ENCODE results near the gene CEP83.

CEP83 gene

DNA sequence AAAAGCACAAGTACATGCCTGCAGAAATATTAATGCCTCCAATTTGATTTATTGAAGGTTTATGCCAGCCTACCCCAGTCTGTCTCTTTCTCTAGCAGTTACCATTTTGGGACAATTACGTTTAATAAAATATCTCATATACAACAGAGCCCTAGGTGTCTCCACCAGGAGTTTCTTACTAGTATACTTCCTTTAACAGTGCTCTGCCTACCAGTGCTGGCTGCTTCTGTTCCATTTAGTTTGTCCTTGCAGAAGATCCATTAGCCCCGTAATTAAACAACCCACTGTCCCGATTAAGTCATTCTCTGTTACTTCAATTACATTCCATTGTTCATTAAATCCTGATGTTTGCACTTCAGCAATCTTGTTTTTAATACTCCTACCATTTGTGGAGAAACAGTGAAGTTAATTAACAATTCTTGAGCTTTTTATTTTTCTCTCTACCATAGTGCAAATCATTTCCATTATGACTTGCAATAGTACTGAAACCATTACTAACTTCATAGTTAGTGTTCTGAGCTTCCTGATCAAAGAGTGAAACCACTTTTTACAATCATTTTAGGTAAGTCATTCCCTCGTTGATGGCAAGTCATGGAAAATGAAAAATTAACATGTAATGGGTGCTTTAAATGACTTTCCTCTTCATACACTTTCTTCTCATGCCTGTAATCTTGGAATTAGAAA is 190.2 kb downstream of the CEP83 start:
- DNase-seq (ENCODE audit: low read depth in 2 of 2), result no peak

DNA sequence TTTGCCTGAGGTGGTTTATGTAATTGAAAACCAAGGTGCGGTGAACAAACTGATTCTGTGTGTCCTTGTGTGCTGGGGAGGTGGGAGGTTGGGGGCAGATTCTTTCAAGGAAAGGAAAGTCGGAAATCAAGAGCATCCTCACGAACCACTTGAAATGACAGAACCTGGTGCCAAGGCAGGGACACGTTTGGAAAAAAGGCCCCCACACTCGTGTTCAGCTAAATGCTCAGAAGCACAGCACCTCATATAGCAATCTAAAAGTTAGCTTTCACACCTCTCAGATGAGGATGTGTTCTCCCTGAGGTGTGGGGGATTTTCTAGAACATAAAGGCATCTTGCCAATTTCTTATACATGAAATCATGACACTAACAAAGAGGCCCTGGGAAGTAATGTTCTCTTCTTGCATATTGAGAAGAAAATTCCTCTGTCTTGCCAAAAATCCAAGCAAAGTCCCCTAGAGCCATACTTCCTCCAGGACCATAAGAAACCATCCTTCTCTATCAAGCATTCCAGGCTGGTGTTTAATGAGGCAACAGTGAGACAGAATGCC is 191.7 kb downstream of the CEP83 start:
- DNase-seq (ENCODE audit: low read depth in 2 of 2), result no peak

DNA sequence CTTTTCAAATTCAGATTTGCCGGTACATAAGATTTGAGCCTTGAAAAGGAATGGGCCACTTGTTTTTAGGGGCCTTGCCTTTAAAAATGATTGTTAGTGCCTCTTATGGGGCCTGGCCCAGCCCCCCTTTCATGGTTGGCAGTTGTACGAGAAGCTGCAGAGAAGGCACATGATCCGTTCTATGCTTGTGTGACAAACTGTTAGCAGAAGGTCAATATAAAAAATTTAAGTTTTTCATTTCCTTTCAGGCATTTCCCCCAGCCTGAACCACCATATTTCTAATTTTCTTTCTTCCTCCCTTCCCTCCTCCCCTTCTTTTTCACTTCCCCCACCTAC is 192.2 kb downstream of the CEP83 start:
- DNase-seq (ENCODE audit: low read depth in 2 of 2), result no peak

DNA sequence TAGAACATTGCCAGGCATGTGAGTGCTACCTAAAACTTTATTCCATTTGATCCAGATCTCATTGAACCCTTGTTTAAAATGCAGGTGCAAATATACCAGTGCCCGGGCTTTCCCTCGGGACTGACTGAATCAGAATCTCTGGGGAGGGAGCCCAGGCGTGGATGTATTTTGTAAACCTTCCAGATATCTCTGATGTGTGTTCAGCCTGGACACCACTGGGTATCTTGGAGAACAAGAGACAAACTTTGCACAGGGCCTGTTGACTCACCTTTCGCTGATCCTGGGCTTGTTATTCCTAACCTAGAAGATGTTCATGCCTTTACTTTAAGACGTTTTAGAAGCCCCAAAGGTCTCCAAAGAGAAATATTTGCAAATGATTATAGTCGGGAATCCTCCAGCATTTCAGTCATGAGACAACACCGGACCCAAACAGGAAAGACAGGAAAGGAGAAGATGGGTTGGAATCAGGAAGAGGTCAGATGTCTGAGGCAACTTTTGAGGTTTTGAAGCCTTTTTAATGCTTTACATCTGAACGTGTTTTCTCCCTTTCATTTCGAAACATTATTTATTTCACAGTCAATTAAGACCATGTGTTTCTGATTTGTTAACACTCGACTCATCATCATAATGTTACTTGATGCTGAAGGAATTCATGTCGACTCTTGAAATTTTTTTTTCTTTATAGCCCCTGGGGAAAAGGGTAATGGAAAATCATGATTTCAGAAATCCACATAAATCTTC is 192.7 kb downstream of the CEP83 start:
- DNase-seq (ENCODE audit: low read depth in 2 of 2), result peak; percentile 90 to 92

DNA sequence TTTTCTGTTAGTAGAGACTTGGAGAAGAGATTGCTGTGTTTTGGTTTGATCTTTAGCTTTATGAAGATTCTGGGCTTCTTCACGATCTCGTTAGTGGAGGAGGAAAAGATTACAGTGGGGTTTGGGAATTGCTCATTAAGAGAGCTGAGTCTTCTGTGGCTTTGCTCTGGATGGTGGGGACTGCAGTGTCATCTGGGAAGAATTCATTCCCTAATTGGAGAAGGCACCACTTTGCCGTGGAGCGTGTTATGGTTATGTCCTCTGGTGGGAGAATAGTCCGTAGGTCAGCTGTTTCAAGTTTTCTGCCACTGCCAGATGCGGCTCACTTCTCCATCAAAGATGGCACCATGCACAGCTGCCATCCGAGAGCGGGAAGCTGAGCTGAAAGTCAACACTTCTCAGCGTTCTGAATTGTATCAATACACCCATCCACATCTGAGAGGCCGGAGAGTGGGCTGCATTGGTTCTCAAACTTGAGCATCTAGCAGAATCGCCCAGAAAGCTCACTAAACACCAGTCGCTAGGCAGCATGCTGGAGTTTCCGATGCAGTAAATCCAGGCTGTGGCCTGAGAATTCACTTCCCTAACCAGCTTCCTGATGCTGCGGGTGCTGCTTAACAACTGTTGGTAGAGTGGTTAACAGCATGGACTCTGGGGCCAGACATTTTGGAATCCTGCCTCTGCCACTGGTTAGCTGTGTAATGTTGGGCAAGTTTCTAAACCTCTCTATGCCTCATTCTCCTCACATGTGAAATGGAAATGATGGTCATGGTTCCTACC is 193.5 kb downstream of the CEP83 start:
- DNase-seq (ENCODE audit: low read depth in 2 of 2), result no peak

DNA sequence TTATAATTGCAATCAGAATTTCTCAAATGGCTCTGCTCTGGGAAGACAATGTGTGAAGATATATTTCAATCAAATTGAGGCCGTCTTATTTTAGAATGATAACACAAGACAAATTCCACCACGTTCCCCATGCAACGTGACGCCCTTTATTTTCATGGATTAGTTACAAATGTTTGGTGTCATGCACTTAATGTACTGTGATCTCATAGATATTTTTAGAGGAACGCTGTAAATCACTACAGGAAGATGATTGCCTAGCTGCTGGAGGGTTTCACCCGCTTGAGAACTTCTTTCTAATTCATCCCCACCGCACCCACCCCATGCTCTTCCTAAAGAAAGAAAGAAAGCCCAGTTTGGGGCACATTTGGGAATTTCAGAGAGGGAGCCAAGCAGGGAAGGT is 194.1 kb downstream of the CEP83 start:
- DNase-seq (ENCODE audit: low read depth in 2 of 2), result no peak

DNA sequence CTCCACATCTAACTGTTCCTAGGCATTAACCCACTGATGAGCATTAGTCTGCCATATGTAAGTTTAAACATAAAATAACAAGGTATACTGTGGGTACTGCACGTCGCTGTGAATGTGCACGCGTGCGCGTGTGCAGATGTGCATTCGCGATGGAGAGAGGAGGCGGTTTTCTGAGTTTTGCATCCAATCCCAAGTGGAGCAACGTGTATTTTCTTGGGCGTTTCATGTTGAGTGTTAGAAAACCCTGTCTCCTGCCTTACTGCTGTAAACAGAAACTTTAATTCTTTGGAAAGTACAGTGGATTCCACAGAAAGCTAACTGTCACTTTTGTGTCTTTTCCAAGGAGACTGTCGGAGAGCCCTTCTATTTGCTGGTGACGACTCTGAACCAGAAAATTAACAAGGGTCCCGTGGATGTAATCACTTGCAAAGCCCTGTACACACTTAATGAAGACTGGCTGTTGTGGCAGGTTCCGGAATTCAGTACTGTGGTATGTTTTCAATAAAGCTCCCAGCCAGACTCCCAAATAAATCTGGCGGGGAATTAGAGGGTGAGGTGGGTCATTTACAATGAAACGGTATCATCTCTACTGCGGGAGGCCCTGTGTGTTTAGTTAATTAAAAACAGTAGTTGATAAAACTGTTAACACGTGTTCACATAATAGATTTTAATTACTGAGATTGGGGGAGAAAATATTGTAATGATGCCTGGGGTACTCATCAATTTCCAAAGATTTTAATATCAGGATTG is 194.8 kb downstream of the CEP83 start:
- no peak for DNase-seq (ENCODE audit: low read depth in 2 of 2)

DNA sequence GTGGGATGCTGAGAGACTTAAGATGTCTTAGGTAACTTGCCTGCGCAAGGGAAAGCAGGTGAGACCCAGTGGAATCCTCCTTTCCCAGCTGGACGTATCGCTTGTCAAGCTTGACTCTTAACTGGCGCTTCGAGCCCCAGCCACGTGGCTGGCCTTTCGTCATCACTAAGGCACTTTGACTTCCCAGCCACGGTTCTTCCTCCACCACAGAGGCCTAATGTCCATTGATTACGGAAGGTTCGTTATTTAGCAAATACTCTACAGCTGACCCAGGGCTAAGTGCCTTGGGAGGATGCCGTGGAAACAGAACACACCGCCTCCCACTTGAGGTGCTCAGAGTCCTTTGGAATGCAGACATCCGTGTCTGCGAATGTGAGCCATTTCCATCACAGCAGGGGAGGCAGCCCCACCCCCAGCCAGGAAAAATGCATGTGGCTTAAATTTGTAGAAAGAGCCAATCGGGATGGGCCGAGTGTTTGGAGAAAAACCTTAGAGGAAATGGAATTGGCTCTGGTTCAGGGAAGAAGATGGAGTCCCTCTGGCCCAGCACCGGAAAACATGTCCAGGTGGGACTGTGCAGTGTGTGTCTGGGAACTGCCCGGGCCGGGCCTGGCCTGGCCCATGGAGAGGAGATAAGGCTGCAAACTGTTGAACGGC is 195.6 kb downstream of the CEP83 start:
- peak; percentile 71 to 72 for DNase-seq (ENCODE audit: low read depth in 2 of 2)

DNA sequence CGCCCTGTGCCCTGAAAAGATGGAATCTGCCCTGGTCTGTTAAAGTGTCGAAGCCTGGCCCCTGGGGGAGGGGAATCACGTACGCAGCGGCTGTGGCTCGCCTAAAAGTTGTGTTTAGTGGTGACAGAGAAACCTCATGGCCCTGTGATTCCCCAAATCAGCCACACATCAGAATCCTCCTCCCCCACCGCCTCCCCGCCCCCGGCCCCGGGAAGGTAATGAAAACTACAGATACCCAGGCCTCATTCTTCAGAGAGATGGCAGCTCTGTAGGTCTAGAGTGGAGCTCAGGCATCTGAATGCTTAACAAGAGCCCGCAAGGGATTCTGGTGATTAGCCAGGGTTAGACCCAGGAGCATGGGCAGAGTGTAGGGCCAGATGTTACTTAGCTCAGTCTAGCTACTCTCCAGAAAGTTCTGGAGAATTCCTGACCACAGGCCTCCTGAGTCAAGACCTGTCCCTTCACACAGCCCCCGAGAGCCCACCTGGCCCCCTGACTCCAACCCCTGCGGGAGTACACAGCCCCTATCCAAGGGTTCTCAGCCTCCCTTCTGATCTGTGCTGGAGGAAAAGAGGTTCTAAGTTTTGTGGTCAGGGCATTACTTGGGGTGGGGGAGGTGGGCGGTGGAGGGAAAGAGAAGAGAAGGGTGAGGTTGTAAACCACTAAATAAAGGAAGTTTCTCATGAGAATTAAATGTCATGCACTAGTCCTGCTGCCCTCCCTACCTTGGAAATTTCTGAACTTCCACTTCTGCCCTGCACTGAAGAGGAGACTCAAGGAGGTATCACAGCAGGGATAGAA is 196.5 kb downstream of the CEP83 start:
- no peak for DNase-seq (ENCODE audit: low read depth in 2 of 2)

DNA sequence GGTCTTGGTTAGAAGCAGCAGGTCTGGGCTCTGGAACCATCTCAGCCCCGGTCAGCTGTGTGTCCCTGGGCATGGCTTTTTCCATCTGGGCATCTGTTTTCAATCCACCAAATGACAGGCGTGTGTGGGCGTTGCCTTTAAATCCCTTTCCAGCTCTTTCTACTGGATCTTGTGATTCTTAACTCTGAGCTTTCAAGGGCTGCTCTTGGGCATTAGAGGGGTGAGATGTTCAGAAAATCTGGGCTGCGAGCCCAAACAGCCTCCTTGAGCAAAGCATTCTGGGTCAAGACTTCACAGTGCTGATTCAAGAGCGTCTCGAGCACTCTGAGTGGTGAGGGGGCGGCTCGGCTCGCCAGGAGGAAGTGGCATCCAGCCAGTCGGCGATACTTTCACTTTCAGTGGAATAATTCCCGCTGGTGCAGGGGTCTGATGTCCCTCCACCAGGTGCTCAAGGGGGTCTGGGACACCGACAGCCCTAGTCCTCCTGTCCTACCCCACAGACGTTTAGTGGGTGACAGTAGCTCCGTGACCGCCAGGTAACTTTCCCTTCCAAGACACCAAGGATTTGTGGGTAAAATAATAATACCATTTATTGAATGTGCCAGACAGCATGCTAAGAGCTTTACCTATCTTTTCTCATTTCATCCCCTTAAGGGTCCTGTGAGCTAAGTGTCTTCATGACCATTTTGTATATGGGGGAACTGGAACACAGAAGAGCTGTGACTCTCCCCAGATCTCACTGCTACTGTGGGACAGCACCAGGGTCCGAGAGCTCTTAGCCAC is 197.2 kb downstream of the CEP83 start:
- DNase-seq (ENCODE audit: low read depth in 2 of 2), result peak; percentile 82 to 85

DNA sequence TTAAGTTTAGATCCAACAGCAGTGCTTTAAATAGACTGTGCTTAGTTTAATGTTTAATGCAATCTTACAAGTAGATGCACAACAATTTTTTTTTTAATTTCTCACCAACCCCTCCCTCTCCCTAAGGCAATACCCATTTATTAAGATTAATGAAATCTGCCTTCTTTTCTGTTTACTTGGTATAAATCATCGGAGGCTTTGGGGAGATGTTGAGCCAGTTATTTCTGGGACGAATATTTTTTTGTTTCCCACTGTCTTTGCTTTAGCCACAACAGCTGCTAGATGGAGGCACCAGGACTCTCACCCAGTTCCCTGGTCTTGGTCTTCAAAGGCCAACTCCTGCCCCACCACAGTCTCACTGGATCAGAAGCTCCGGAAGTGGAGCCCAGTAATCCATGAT is 197.9 kb downstream of the CEP83 start:
- DNase-seq (ENCODE audit: low read depth in 2 of 2), result no peak

DNA sequence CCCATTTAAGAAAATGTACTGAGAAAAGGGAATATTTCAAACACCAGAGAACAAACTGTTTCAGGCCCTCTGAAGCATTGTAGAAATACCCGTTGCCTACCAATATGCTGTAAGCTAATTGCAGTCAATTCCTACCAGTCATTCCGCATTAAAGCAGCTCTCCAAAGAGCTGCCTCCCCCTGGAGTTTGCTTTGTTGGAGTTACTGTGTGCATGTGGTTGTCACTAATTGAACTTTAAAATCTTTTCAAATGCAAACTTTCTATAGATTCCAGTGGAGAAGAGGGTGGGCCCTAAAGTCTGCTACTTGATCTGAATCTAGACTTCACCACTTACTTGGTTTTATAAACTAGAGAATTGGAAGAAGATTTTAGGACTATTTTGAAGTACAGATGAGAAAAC is 198.5 kb downstream of the CEP83 start:
- no peak for DNase-seq (ENCODE audit: low read depth in 2 of 2)

DNA sequence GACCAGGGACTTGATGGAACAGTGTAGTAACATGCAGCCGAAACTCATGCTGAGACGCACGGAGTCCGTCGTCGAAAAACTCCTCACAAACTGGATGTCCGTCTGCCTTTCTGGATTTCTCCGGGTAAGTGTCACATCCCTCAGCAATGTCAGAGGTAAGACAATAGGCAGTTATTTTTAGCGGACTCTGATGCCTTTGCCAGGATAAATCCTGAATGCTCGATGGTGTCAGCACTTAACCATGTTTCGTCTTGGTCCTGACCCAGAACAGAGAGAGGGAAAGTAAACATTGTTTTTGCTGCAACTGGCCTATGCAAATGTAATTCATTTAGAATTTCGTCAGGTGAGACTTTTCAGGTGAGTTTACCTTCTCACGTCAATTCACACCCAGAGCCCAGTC is 198.9 kb downstream of the CEP83 start:
- no peak for DNase-seq (ENCODE audit: low read depth in 2 of 2)

DNA sequence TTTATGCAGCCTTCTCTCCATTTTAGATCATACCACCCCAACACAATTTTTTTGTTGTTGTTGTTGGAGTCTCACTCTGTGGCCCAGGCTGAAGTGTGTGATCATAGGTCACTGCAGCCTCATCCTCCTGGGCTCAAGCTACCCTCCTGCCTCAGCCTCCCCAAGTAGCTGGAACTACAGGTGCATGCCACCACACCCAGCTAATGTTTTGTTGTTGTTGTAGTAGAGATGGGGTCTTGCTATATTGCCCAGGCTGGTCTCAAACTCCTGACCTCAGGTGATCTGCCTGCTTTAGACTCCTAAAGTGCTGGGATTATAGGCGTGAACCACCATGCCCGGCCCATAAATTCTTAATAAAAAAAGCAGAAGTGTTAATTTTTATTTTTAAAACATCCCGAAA is 199.7 kb downstream of the CEP83 start:
- no peak for DNase-seq (ENCODE audit: low read depth in 2 of 2)

DNA sequence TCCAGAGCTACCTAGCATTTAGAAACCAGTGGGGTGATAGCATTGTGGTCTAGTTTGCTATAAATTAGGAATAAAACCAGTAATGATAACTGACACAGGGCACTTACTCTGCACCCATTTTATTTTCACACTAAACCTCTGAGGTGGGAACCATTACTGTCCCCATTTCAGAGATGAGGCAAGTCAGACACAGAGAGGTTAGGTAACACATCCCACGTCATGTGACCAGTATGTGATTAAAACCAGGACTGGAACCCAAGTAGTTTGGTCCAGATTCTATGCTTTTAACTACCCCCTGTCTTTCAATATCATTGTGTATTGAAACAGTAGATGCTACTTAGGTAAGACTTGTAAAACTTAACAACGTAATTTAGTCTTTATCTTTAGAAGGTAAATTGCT is 201.1 kb downstream of the CEP83 start:
- no peak for DNase-seq (ENCODE audit: low read depth in 2 of 2)

All from fibroblast of skin of left biceps (primary cell).